Endothelial cell (in vitro differentiated cells): ENCODE measurements around the gene EDAR. TPM values are rescaled to one million over a fixed set of nuclear protein-coding genes. Genes with fewer than 3 reads are reported as not detected.

ENCODE experiments used
- DNase-seq: peaks from one replicate; pipeline ENCODE4 v3.0.0; 2021; ENCODE audit warnings: low spot score
- H3K27ac Mint-ChIP-seq: one replicate; pipeline ENCODE4 v1.8.0; 2021; ENCODE audit warnings: mixed read lengths, inconsistent platforms; ENCODE audit not compliant: unreplicated experiment
- H3K27me3 Mint-ChIP-seq: one replicate; pipeline ENCODE4 v1.8.0; 2021; ENCODE audit warnings: mild to moderate bottlenecking, moderate library complexity, mixed read lengths, inconsistent platforms; ENCODE audit not compliant: unreplicated experiment
- H3K36me3 Mint-ChIP-seq: one replicate; pipeline ENCODE4 v1.8.0; 2021; ENCODE audit warnings: mild to moderate bottlenecking, low read depth, mixed read lengths, inconsistent platforms; ENCODE audit not compliant: unreplicated experiment
- H3K4me1 Mint-ChIP-seq: one replicate; pipeline ENCODE4 v1.8.0; 2021; ENCODE audit warnings: mild to moderate bottlenecking, mixed read lengths, inconsistent platforms; ENCODE audit not compliant: unreplicated experiment
- H3K4me3 Mint-ChIP-seq: one replicate; pipeline ENCODE4 v1.8.0; 2021; ENCODE audit warnings: mild to moderate bottlenecking, mixed read lengths, inconsistent platforms; ENCODE audit not compliant: unreplicated experiment
- H3K9me3 Mint-ChIP-seq: one replicate; pipeline ENCODE4 v1.8.0; 2021; ENCODE audit warnings: mixed read lengths, inconsistent platforms; ENCODE audit not compliant: unreplicated experiment
- CTCF ChIP-seq: fragments of 200-600 bp; sonication (generic); IDR thresholded peaks from one replicate; pipeline ENCODE4 v1.5.0; 2021; ENCODE audit warnings: antibody characterized with exemption; ENCODE audit not compliant: unreplicated experiment
- total RNA-seq: library from RNA; stranded (reverse); fragmentation: NEBNext Ultra II Directional; extraction: Animal tissue kit (Norgen Biotek cat#: 25700); gene quantifications from one replicate; pipeline ENCODE4 v1.2.1, GENCODE V29; 2021; ENCODE audit not compliant: unreplicated experiment

Gene EDAR
- total RNA-seq, 1 donor from 2014 or later: not detected

DNA sequence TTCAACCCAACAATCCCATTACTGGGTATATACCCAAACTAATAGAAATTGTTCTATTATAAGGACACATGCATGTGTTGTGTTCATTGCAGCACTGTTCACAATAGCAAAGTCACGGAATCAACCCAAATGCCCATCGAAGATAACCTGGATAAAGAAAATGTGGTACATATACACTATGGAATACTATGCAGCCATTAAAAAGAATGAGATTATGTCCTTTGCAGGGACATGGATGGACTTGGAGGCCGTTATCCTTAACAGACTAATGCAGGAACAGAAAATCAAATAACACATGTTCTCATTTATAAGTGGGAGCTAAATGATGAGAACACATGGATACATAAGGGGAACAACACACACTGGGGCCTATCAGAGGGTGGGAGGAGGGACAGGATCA is 136.6 kb downstream of the EDAR start:
- Mint-ChIP-seq H3K4me1 (no peaks in the 10 kb centered on the region), H3K4me3 (no peak overlapping the region)
- TF ChIP-seq CTCF: no peak

GRCh38 chr2:108847000-108847399 is 142.0 kb downstream of the EDAR start:
- Mint-ChIP-seq H3K27ac (no peak overlapping the region), H3K27me3 (no peaks in the 10 kb centered on the region), H3K36me3 (no peaks in the 10 kb centered on the region), H3K9me3 (no peaks in the 10 kb centered on the region), H3K4me3 (no peak overlapping the region), H3K4me1 (no peaks in the 10 kb centered on the region)
- no peak for TF ChIP-seq CTCF
- no peak for DNase-seq

More for the DNA sequence above, 136.6 kb downstream of the EDAR start:
- H3K27me3 Mint-ChIP-seq: no peaks in the 10 kb centered on the region
- H3K9me3 Mint-ChIP-seq: no peaks in the 10 kb centered on the region
- no peak overlapping the region for H3K27ac Mint-ChIP-seq
- no peak for DNase-seq
- H3K36me3 Mint-ChIP-seq: no peaks in the 10 kb centered on the region

- Mint-ChIP-seq H3K36me3 (peaks cover 9% of the 10 kb centered on the region), H3K4me3 (no peak overlapping the region), H3K27me3 (no peaks in the 10 kb centered on the region), H3K9me3 (no peaks in the 10 kb centered on the region), H3K27ac (no peak overlapping the region), H3K4me1 (no peaks in the 10 kb centered on the region)
- no peak for TF ChIP-seq CTCF
- no peak for DNase-seq
These were observed 143.1 kb downstream of the EDAR start for GRCh38 chr2:108845923-108846322.

Other genes starting within 250 kb of the EDAR start
- 7.6 TPM for gene CCDC138, start 202.4 kb downstream of the EDAR start, total RNA-seq
- gene SH3RF3, start 140.0 kb upstream of the EDAR start, total RNA-seq: 12.8 TPM